Measurements from ENCODE around the gene GNE. TPM values are rescaled to one million over a fixed set of nuclear protein-coding genes. Genes with fewer than 3 reads are reported as not detected.

The GNE gene
- total and polyA plus RNA-seq, 2 experiments from 2014 or later = 2.2 to 15.7 TPM

DNA sequence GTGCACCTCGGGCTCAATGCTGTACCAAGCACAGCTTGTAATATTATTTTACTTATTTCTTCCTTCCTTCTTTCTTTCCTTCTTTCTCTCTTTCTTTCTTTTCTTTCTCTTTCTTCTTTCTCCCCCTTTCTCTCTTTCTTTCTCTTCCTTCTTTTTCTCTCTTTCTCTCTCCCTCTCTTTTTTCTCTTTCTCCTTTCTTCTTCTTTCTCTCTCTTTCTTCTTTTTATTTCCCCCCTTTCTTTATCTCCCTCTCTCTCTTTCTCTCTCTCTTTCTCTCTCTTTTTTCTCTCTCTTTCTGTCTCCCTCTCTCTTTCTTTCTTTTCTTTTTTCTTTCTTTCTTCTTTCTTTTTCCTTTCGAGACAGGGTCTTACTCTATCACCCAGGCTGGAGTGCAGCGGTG, 32.7 kb upstream of the GNE start:
- Mint-ChIP-seq H3K27ac (no peak overlapping the region), H3K9me3 (no peaks in the 10 kb centered on the region), H3K4me1 (peaks cover 14% of the 10 kb centered on the region), H3K4me3 (no peak overlapping the region), H3K36me3 (ENCODE audit: low read depth) (no peaks in the 10 kb centered on the region), H3K27me3 (ENCODE audit: insufficient read depth, low read depth, poor library complexity) (peaks cover 5% of the 10 kb centered on the region)
- Histone ChIP-seq H3K27ac (ENCODE audit: low read depth) (no peak overlapping the region), H3K27me3 (ENCODE audit: insufficient read depth) (no peaks in the 10 kb centered on the region), H3K36me3 (ENCODE audit: insufficient read depth) (no peaks in the 10 kb centered on the region), H3K4me3 (no peak overlapping the region), H3K4me1 (ENCODE audit: insufficient read depth) (no peaks in the 10 kb centered on the region), H3K79me2 (replicated peaks; ENCODE audit: insufficient read depth) (no peaks in the 10 kb centered on the region), H2AFZ (no peak overlapping the region), H4K20me1 (replicated peaks; ENCODE audit: insufficient read depth) (no peaks in the 10 kb centered on the region), H3K4me2 (no peak overlapping the region), H3K9me2 (ENCODE audit: insufficient read depth) (no peaks in the 10 kb centered on the region), H3F3A (replicated peaks; ENCODE audit: low read depth) (no peaks in the 10 kb centered on the region)
- DNase-seq (ENCODE audit: low spot score) (no peak), ATAC-seq (no peak)
- no peak for TF ChIP-seq CREB1 (CRISPR knock-in tag; IDR thresholded peaks at IDR 0.05; ENCODE audit: low read depth)
- TF ChIP-seq ZNF331 (CRISPR knock-in tag; IDR thresholded peaks at IDR 0.05; ENCODE audit: low read depth) = no peak
- TF ChIP-seq, protein P1, sequence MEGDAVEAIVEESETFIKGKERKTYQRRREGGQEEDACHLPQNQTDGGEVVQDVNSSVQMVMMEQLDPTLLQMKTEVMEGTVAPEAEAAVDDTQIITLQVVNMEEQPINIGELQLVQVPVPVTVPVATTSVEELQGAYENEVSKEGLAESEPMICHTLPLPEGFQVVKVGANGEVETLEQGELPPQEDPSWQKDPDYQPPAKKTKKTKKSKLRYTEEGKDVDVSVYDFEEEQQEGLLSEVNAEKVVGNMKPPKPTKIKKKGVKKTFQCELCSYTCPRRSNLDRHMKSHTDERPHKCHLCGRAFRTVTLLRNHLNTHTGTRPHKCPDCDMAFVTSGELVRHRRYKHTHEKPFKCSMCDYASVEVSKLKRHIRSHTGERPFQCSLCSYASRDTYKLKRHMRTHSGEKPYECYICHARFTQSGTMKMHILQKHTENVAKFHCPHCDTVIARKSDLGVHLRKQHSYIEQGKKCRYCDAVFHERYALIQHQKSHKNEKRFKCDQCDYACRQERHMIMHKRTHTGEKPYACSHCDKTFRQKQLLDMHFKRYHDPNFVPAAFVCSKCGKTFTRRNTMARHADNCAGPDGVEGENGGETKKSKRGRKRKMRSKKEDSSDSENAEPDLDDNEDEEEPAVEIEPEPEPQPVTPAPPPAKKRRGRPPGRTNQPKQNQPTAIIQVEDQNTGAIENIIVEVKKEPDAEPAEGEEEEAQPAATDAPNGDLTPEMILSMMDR (conservative IDR thresholded peaks at IDR 0.05; ENCODE audit: low read depth in 2 of 2) = no peak
- no peak for TF ChIP-seq EZH2 (IDR thresholded peaks at IDR 0.05; ENCODE audit: low read depth, unreplicated experiment)
- TF ChIP-seq EZH2phosphoT487 (IDR thresholded peaks at IDR 0.05; ENCODE audit: unreplicated experiment) = no peak
- TF ChIP-seq NANOG (IDR thresholded peaks at IDR 0.05; ENCODE audit: borderline replicate concordance) = no peak
- TF ChIP-seq REST (IDR thresholded peaks at IDR 0.05; ENCODE audit: unreplicated experiment) = no peak
- no peak for TF ChIP-seq JUNB (IDR thresholded peaks at IDR 0.05; ENCODE audit: unreplicated experiment)
- TF ChIP-seq, protein P2, sequence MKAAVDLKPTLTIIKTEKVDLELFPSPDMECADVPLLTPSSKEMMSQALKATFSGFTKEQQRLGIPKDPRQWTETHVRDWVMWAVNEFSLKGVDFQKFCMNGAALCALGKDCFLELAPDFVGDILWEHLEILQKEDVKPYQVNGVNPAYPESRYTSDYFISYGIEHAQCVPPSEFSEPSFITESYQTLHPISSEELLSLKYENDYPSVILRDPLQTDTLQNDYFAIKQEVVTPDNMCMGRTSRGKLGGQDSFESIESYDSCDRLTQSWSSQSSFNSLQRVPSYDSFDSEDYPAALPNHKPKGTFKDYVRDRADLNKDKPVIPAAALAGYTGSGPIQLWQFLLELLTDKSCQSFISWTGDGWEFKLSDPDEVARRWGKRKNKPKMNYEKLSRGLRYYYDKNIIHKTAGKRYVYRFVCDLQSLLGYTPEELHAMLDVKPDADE (IDR thresholded peaks at IDR 0.05) = no peak
- TF ChIP-seq ZNF462 (CRISPR knock-in tag; IDR thresholded peaks at IDR 0.05) = no peak
- TF ChIP-seq ZNF114 (CRISPR knock-in tag; IDR thresholded peaks at IDR 0.05) = no peak
- TF ChIP-seq STAT1 (IDR thresholded peaks at IDR 0.05; ENCODE audit: unreplicated experiment) = no peak
- TF ChIP-seq POLR2AphosphoS5 (IDR thresholded peaks at IDR 0.05; ENCODE audit: low read depth) = no peak

Measured in GM23338 (cell line).